Colonic mucosa (tissue), 4 donors: ENCODE measurements around the gene PTPN13. TPM values are rescaled to one million over a fixed set of nuclear protein-coding genes. Genes with fewer than 3 reads are reported as not detected.

Experiments used
- DNase-seq: peaks from one replicate; pipeline ENCODE4 v3.0.0-alpha.2; 2020
- H3K27ac ChIP-seq: fragments of 200-600 bp; one replicate; pipeline ENCODE4 v1.8.0; 2021
- H3K27me3 ChIP-seq: fragments of 200-600 bp; one replicate; pipeline ENCODE4 v1.8.0; 2021
- H3K36me3 ChIP-seq: fragments of 200-600 bp; one replicate; pipeline ENCODE4 v1.8.0; 2021
- H3K4me1 ChIP-seq: fragments of 200-600 bp; one replicate; pipeline ENCODE4 v1.8.0; 2021; ENCODE audit warnings: mild to moderate bottlenecking
- H3K4me3 ChIP-seq: fragments of 200-600 bp; one replicate; pipeline ENCODE4 v1.8.0; 2021
- H3K9ac ChIP-seq, 2 donors: one replicate each; pipeline ENCODE4 v1.7.0; 2013; ENCODE audit warnings: control low read depth in 2 of 2, low read depth in 2 of 2, low read length in 2 of 2
- H3K9me3 ChIP-seq: fragments of 200-600 bp; one replicate; pipeline ENCODE4 v1.8.0; 2021
- intact Hi-C: fragments of 100-400 bp; cut with DNase I; formaldehyde crosslinking; loops from one replicate; pipeline ENCODE4 v1.14.1; 2022
- total RNA-seq, 2 donors: library from RNA; stranded (reverse); fragmentation: NEBNext Ultra II Directional in 1 of 2; extraction: Animal tissue kit (Norgen Biotek cat#: 25700) in 1 of 2; gene quantifications; one replicate each; pipeline ENCODE4 v1.2.1, GENCODE V29; 2021
- TF ChIP-seq, protein P1 (sequence below): fragments of 200-600 bp; IDR thresholded peaks from one replicate; pipeline ENCODE4 v1.8.0; 2022; ENCODE audit warnings: antibody characterized with exemption, mild to moderate bottlenecking
- donor health status: healthy.
- donor health status: DM: no; HTN: no; CAD: no.
- donor health status: DM: no; HTN: no; CAD: no.

Gene PTPN13
- total RNA-seq, 2 donors from 2014 or later, result 2.6 to 4.2 TPM

DNA sequence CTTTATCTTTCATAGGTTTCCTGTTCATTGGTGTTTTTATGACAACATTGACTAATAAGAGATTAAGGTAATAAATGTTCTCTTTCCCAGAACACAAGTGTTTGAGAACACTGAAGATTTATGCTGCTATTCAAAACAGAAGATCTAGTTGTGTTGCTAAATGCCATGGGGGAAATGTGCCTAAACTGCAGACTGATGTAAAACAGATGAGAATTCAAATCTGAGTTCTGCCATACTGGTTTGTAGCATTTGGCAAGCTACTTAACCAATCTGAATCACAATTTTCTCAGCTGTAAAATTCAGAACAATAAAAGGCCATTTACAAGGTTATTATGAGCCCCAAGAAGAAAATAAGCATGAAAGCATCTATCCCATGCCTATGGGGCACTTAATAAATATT lies 252.8 kb downstream of the PTPN13 start:
- Histone ChIP-seq H3K27ac (no peak overlapping the region), H3K9ac (no peak overlapping the region), H3K36me3 (no peaks in the 10 kb centered on the region), H3K4me1 (no peaks in the 10 kb centered on the region), H3K4me3 (no peak overlapping the region), H3K9me3 (no peaks in the 10 kb centered on the region), H3K27me3 (no peaks in the 10 kb centered on the region)
- TF ChIP-seq, protein P1, sequence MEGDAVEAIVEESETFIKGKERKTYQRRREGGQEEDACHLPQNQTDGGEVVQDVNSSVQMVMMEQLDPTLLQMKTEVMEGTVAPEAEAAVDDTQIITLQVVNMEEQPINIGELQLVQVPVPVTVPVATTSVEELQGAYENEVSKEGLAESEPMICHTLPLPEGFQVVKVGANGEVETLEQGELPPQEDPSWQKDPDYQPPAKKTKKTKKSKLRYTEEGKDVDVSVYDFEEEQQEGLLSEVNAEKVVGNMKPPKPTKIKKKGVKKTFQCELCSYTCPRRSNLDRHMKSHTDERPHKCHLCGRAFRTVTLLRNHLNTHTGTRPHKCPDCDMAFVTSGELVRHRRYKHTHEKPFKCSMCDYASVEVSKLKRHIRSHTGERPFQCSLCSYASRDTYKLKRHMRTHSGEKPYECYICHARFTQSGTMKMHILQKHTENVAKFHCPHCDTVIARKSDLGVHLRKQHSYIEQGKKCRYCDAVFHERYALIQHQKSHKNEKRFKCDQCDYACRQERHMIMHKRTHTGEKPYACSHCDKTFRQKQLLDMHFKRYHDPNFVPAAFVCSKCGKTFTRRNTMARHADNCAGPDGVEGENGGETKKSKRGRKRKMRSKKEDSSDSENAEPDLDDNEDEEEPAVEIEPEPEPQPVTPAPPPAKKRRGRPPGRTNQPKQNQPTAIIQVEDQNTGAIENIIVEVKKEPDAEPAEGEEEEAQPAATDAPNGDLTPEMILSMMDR, result no peak
- intact Hi-C loops, result no loop called here
- DNase-seq, result no peak

DNA sequence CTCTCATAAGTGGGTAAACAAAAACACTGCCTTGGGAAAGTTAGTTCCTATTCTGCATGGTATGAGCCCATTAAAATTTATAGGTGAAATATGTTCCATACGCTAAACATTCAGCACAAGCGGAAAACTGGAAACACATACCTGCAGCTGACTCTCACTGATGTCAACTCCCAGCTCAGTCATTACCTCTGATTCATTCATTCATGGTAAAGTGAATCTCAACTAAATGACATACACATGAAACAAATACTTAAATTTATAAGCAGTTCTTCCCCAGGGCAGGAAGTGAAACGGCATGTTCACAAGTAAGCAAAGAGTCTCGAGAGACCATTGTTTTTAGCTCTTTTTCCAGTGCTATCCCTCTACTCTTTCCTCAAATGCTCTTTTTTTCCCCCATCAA lies 253.5 kb downstream of the PTPN13 start:
- intact Hi-C loops, result no loop called here
- Histone ChIP-seq H3K9me3 (no peaks in the 10 kb centered on the region), H3K27me3 (no peaks in the 10 kb centered on the region), H3K27ac (no peak overlapping the region), H3K9ac (no peak overlapping the region), H3K4me3 (no peak overlapping the region), H3K4me1 (no peaks in the 10 kb centered on the region), H3K36me3 (no peaks in the 10 kb centered on the region)
- no peak for DNase-seq
- TF ChIP-seq, protein P1, result no peak

DNA sequence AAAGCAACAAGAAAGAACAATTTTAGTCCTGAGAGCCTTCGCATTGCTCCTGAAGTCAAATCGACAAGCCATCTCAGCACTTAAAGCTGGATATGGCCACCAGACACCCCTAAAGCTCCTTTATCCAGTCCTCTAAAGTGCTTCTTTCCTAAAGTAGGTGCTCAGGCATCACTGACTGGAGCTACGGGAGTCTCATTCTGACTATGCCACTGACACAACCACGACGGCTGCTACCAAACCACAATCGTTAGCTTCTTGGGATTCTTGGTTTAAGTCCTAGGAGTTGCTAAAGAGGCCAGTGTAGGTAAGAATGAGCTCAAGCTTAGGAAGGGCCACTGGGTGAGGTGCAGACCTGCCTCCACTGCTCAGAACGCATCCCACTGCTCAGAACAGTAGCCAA lies 254.0 kb downstream of the PTPN13 start:
- TF ChIP-seq, protein P1, result no peak
- Histone ChIP-seq H3K27ac (no peak overlapping the region), H3K27me3 (no peaks in the 10 kb centered on the region), H3K4me1 (no peaks in the 10 kb centered on the region), H3K36me3 (no peaks in the 10 kb centered on the region), H3K4me3 (no peak overlapping the region), H3K9me3 (no peaks in the 10 kb centered on the region), H3K9ac (no peak overlapping the region)
- intact Hi-C loops, result no loop called here
- DNase-seq, result no peak

DNA sequence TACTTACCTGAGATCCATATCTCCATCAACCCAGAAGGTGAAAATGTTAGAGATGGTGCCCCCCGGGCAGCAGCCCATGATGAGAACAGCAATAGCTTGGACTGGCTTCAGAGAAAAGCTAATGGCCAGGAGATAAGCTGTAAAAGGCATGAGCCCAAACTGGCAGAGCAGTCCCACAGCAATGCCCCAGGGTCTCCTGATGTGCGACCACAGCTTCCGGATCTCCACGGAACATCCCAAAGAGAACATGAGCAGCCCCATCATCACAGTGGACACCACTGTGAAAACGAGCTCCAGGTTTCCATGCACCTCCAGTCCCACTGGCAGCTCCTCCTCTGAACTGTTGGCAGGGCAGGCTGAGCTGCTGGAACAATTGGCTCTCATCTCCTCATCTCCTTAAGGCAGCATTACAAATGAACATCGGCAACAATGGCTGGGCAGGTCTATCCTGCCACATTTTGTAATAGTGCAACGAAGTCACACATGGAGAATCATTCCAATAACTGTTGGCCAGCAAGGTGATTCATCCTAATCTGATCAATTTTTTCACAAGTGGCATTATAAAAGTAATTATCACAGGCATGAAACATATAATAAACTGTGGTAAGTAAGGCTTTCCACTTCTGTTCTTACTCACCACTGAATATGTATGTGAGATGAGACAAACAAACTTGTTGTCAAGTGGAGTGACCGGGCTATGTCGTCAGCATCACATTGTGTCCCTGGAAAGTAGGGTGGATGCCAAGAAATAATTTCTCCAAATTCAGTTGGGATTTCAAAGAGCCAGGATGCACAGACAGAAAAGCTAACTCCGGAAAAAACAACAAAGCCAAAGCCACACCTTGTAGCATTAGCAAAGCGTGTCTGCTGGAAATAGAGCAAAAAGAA lies 254.9 kb downstream of the PTPN13 start, which contains the start of gene SLC10A6:
Gene SLC10A6 (minus strand): TSS at position 653 of the 888 bp plus-strand sequence. CDS start 269 bp downstream, at position 384.
- DNase-seq, result no peak
- TF ChIP-seq, protein P1, result no peak
- Histone ChIP-seq H3K36me3 (no peaks in the 10 kb centered on the region), H3K27me3 (no peaks in the 10 kb centered on the region), H3K27ac (no peak within 1 kb of the TSS), H3K4me3 (no peak within 1 kb of the TSS), H3K9me3 (no peaks in the 10 kb centered on the region), H3K4me1 (no peaks in the 10 kb centered on the region), H3K9ac (no peak within 1 kb of the TSS)
- intact Hi-C loops, result no loop called here

DNA sequence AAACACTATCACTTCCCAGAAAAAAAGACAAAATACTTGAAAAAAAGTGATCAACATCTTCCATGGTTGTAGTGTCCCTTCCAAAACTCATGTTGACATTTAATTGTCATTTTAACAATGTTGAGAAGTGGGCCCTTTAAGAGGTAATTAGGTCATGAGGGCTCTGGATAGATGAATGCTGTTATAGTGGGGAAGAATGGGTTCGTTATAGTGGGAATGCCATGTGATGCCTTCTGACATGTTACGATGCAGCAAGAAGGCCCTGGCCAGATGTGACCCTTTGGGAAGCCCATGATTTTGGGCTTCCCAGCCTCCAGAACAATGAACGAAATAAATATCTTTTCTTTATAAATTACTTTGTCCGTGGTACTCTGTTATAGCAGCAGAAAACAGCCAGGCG lies 259.1 kb downstream of the PTPN13 start:
- Histone ChIP-seq H3K4me1 (no peaks in the 10 kb centered on the region), H3K27ac (no peak overlapping the region), H3K4me3 (no peak overlapping the region), H3K9ac (no peak overlapping the region), H3K27me3 (no peaks in the 10 kb centered on the region), H3K9me3 (no peaks in the 10 kb centered on the region), H3K36me3 (no peaks in the 10 kb centered on the region)
- intact Hi-C loops, result no loop called here
- DNase-seq, result no peak
- TF ChIP-seq, protein P1, result no peak
